GM18520 (cell line): ENCODE measurements around the gene KDM1A.
A peak's percentile ranks its signal among the peaks of the same experiment; 100 is the strongest.
"Not testable (repeated sequence)": the region's sequence is repeated elsewhere in the genome, so short reads cannot be mapped to it uniquely, and the experiment has no call there.

Experiments used
- ATAC-seq: cut with Tn5 transposase; IDR thresholded peaks from one replicate; pipeline ENCODE4 v1.9.1; 2021; ENCODE audit not compliant: unreplicated experiment

Gene KDM1A

DNA sequence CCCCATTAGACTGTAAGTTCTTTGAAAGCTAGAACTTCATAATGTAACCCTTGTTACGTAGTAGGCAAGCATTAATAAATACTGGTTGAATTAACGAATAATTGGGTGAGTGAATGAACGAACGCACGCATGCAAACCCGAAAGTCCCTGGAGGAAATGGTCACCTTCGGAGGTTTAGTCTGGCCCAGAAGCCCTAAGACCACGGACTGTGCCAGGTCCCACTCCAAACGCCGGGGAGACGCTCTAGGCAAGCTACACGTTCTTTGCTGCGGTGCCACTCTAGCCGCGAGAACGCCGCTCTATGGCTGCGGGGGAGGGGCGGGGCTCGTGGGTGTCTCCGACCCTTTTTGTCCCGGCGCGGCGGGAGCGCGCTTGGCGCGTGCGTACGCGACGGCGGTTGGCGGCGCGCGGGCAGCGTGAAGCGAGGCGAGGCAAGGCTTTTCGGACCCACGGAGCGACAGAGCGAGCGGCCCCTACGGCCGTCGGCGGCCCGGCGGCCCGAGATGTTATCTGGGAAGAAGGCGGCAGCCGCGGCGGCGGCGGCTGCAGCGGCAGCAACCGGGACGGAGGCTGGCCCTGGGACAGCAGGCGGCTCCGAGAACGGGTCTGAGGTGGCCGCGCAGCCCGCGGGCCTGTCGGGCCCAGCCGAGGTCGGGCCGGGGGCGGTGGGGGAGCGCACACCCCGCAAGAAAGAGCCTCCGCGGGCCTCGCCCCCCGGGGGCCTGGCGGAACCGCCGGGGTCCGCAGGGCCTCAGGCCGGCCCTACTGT lies at the start of gene KDM1A:
TSS of gene KDM1A (plus strand) at position 375 of the 769 bp plus-strand sequence. CDS start at position 504, 129 bp downstream.
- ATAC-seq = peak; percentile 82

DNA sequence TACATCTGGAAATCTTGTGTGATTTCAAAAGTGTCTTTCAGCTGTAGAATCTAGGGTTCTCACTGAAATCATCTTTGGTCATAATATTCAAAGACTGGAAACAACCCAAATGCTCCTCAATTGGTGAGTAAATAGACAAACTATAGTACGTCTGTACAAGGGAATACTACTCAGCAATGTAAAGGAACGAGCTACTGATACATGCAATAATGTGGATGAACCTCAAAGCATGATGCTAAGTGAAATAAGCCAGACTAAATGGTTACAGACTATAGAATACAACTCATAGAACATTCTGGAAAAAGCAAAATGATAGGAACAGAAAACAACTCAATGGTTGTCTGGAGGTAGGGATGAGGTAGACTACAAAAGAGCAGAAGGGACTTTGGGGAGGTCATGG lies 49.2 kb upstream of the KDM1A start:
- ATAC-seq = no peak

DNA sequence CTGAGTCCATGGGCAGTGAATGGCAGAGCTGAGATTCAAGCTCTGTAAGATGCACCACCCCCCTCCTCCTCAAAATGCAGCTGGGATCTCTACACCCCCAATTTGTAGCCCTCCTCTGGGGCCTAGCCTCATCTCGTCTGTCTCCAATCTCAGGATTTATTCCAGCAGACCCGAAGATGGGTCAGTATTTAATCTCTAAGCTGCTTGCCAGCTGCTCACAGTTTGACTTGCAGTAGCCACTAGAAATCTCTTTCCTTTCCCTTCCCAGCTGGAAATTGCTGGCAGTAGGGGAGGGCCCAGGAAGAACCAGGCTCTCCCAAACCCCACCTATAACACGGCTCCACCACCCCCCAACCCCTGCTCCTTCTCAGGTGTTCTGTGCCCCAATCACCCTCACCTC lies 48.1 kb upstream of the KDM1A start:
- ATAC-seq = no peak

DNA sequence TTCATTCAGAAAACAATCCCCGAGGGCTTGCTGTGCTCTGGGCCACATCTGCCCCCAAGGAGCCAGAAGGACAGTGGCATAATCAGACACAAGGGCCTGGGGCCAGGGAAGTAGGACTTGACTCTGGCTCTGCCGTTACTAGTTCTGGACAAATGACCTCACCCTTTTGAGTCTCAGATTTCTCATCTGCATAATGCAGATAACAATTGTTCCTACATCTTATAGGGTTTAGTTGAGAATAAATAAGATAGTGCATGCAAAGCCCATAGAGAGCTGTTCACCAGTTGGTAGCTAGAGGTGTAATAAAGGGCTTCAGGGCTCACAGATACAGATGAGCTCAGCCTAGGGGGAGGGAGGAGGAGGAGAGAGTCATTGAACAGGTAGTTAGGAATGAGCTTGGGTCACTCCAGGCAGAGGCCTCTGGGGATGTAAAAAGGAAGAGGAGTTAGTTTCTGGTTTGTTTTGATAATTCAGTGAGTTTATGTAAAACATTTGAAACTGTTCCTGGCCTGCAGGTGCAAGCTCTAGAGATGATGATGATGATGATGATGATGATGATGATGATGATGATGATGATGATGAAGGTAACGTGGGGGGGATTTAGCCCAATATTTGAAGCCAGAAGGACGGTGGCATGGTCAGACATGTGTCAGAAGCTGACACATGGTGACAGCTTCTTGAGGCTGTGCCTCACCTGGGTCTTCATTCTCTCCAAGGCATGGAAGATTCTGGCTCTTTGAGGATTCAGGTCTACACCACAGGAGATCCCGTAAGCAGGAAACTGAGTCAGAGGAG lies 47.5 kb upstream of the KDM1A start:
- ATAC-seq = no peak

DNA sequence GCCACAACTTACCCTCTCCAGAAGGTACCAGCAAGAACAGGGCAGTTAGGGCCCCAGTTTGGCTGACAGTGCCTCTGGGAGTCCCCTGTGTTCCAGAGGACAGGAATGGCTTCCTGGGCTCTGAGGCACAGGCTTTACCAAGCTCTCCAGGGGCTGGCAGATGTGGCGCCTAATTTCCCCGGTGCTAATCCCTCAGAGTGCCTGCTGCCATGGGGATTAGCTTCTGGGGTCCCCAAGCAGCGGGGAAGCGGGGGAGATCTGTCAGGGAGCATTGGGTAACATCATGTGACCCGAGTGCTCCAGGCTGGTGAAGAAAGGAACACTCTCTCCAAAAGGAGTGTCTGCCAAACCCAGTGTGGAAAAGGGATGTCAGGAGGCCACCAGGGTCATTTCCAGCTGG lies 46.5 kb upstream of the KDM1A start, which contains the start of gene LACTBL1:
TSS of gene LACTBL1 (minus strand) at position 107 of the 400 bp plus-strand sequence. CDS start 550 bp downstream, outside the sequence.
- ATAC-seq = no peak

DNA sequence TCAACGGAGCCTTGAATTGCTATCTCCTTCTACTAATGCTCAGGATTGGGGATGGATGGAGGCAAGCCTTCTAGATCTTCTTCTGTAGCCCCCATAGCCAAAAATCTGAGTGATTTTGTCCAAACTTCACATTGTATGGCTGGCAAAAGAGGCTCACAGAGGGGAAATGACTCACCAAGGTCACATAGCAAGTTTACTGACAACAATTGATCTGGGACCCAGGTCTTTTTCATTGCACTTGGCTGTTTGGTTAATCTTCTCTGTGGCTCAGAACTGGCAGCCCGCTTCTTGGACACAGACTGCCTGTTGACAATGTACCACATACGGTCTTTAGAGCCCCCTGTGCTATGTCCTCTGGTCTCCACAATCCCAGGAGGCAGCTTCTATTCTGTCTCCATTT lies 43.6 kb upstream of the KDM1A start:
- no peak for ATAC-seq

DNA sequence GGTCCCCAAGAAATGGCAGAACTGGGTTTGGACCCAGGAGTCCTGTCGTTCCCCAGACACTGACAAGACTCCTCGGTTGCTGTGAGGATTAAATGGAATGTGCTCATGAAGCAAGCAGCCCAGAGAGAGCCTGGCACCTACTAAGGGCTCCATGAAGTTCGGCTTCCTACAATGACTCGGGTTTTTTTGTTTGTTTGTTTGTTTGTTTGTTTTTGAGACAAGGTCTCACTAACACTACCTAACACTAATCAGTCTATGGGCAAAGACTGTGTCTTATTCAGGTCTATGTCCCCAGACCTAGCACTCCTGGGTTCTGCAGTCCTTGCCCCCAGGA lies 43.2 kb upstream of the KDM1A start:
- no peak for ATAC-seq

DNA sequence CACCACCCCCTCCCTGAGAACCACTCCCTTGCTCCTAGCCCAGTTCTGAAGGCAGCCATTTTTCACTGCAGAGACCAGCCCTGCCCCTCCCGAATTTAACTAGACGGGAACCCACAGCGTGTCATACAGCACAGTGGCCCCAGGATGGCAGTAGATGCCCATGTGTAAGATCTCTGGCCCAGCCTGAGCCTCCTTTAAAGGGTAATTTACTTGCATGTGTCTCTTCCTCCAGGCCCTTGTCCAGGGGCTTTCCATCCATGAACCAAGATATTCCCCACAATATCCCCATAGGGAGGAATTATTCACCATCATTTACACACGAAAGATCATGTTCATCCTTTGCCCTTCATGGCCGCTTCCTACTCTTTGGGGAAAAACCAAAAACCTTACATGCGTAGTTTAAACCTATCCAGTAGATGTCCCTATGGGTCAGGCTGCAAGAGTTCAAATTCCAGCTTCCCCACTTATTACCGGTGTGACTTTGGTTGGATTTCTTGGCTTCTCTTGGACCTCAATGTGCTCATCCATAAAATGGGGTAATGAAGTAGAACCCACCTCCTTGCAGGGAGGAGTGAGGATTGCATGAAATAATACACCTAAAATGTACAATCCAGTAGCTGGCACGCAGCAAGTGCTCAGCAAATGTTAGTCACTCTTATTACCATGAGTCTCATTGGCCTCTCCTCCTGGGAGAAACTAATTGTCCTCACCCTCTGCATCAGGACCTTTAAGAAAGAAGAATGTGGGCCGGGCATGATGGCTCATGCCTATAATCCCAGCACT lies 42.6 kb upstream of the KDM1A start:
- ATAC-seq = no peak

DNA sequence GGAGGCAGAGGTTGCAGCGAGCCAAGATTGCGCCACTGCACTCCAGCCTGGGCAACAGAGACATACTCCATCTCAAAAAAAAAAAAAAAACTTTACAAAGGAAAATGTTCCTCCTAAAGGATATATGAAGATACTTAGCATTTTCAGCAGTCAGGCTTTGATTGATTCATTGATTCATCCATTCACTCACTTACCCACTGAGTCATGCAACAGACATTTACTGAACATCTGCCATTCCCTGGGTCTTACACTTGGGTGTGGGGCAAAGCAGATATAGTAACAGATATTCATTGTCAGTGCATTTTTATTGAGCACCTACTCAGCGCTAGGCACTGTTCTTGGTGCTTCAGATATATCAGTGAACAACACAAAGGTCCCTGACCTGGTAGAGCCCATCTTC lies 41.0 kb upstream of the KDM1A start:
- ATAC-seq = no peak

DNA sequence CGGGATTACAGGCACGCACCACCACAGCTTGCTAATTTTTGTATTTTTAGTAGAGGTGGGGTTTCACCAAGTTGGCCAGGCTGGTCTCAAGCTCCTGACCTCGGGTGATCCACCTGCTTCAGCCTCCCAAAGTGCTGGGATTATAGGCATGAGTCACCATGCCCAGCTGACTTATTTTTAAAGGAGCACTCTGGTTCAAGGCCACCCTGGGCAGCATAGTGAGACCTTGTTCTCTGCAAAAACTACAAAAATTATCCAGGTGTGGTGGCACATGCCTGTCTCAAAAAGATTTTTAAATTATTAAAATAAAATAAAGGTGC lies 38.8 kb upstream of the KDM1A start:
- not testable (repeated sequence) for ATAC-seq

DNA sequence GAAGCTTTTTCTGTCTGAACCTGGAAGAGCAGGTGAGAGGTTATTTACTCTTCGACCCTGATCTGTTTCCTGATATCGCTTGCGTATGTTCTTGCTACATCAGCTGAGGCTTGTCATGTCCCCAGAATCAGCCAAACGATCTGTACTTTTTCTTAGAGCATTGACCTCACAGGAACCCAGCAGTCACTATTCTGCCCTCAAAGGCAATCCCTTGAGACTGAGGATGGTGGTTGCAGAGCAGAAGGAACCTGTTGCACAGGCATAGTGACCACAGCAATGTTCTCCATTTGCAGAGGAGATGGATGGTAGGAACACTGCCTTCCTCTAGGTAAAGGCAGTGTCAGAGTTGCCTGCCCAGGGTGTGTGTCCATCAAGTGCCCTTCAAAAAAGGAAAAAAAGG lies 35.3 kb upstream of the KDM1A start:
- ATAC-seq = no peak

DNA sequence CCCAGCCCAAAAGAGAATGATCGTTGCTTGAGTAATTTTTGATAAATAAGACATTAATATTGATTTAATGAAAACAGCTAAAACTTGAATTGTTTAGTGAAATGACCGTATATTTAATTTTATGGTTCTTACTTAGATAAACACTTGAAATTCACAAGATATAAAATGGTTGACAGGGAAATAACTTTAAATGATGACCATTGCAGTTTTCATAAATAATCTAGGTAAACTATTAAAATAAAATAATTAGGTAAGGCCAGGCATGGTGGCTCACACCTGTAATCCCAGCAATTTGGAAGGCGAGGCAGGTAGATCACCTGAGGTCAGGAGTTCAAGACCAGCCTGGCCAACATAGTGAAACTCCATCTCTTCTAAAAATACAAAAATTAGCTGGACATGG lies 26.9 kb upstream of the KDM1A start:
- not testable (repeated sequence) for ATAC-seq

DNA sequence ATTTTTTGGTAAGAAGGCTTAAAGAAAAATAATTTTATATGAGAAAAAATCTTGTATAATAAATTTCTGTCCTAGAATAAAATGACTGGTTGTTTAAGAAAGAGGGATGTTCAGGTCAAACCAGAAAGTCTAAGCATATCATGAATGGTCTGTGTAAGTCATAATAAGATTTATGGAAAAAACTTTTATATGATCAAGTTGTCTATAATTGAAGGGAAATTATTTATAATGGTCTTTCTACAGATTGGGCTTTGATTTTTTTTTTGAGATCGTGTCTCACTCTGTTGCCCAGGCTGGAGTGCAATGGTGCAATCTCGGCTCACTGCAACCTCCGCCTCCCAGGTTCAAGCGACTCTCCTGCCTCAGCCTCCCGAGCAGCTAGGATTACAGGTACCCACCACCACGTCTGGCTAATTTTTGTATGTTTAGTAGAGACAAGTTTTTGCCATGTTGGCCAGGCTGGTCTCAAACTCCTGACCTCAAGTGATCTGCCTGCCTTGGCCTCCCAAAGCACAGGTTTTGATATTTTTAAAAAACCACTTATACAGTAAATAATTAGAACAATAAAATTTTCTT lies 26.0 kb upstream of the KDM1A start:
- ATAC-seq = not testable (repeated sequence)

DNA sequence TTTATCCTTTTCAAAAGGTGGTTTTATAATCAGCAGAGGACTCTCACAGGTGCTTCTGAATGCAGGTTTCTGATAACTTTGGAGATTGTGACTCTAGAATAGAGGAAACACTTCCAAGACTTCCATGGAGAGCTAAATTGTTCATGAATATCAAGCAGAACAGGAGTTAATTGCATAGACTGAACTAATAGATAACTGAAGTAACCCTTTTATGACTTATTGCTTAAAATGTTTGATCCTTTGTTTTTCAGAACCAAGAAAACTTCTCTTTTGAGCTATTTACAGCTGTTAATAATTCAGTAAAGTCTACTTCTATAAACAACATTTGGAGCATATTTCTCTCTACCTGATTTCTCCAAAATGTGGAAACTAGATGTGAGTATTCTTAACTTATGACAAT lies 23.5 kb upstream of the KDM1A start:
- no peak for ATAC-seq

DNA sequence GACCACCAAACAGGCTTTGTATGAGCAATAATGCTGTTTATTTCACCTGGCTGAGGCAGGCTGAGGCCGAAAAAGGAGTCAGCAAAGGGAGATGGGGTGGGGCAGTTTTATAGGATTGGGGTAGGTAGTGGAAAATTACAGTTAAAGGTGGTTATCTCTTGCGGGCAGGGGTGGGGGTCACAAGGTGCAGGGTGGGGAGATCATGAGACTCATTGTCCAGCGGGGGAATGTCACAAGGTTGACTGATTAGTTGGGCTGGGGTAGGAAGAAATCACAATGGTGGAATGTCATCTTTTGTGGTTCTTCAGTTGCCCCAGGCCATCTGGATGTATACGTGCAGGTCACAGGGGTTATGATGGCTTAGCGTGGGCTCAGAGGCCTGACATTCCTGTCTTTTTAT lies 21.7 kb upstream of the KDM1A start:
- not testable (repeated sequence) for ATAC-seq

DNA sequence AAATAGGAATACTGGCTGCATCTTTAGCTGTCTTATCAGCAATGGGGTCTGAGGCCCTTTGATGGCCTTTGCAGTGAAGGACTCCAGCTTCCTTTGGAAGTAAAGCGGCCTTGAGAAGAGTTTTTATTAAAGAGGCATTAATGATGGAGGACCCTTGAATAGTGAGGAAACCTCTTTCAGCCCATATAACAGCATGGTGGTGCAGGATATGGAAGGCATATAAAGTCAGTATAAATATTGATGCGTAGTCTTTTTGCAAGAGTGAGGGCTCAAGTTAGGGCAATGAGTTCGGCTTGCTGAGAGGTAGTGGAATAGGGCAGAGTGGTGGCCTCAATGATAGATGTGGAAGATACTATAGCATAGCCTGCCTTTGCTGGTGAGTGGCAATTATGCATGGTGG lies 19.1 kb upstream of the KDM1A start:
- ATAC-seq = not testable (repeated sequence)

DNA sequence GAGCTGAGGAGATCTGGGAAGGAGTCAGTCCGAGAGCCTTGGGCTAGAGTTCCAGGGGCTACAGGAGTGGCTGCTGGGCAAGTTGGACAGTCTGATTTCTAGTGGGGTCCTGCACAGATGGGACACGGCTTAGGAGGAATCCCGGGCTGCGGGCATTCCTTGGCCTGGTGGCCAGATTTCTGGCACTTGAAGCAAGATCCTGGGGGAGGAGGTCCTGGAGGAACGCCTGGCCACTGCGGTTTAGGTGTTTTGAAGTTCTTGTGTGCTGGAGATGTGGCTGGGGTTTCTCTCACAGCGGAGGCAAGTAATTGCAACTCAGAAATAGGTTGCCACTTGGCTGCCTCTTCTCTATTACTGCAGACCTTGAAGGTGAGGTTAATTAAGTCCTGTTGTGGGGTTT lies 17.1 kb upstream of the KDM1A start:
- ATAC-seq = not testable (repeated sequence)

DNA sequence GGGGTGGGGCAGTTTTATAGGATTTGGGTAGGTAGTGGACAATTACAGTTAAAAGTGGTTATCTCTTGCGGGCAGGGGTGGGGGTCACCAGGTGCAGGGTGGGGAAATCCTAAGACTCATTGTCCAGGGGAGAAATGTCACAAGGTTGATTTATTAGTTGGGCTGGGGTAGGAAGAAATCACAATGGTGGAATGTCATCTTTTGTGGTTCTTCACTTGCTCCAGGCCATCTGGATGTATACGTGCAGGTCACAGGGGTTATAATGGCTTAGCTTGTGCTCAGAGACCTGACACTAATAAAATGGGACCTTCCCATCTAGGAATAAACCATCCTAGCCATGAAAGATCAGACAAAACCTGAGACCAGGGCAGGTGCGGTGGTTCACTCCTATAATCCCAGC lies 15.2 kb upstream of the KDM1A start:
- no peak for ATAC-seq

DNA sequence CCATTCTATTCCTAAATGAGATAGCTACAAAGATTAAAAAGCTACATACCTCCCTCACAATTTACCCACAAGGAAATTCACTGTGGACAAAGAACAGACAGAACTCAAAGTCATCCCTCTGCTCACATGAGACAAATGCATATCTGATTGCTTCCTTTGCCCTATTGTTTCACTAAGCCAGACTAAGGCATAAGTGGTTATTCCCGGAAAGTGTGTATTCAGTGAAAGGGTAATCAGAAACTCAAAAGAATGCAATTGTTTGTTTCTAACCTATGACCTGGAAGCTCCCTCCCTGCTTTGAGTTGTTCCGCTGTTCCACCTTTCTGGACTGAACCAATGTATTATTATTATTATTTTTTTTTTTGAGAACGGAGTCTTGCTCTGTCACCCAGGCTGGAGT lies 14.5 kb upstream of the KDM1A start:
- not testable (repeated sequence) for ATAC-seq

DNA sequence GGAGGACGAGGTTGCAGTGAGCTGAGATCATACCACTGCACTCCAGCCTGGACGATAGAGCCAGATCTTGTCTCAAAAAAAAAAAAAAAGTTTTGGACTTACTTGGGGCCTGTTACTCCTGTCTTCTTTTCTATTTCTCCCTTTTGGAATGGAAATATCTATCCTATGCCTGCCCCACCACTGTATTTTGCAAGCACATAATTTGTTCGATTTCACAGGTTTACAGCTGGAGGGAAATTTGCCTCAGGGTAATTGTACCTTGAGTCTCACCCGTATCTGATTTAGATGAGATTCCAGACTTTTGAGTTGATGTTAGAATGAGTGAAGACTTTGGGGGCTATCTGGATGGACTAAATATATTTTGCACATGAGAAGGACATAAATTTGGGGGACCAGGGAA lies 12.2 kb upstream of the KDM1A start:
- ATAC-seq = no peak

DNA sequence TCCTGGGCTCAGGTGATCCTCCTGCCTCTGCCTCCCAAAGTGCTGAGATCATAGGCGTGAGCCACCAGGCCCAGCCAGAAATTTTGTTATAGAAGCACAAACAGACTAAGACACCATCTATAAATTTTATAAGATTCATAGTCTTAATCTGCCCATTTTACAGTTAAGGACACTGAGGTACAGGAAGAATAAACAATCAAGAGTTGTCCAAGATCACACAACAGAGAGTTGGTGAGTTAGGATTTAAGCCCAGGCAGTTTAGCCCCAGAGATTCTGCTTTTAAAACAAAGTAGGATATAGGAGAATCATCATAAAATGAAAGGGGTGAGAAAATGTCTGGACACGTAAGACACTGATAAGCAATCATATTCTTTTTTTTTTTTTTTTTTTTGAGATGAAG lies 10.4 kb upstream of the KDM1A start:
- ATAC-seq = no peak
